H1 (cell line): ENCODE results near the gene GXYLT2. TPM values are rescaled to one million over a fixed set of nuclear protein-coding genes. Genes with fewer than 3 reads are reported as not detected.

Experiments
- CTCF ChIA-PET: fragments of 300-600 bp; sonication (Branson Sonifier 250); formaldehyde crosslinking; loops from one replicate; lab custom pipeline; 2021; ENCODE audit not compliant: partially characterized antibody; lab: Charles Lee
- POLR2A ChIA-PET: fragments of 300-600 bp; sonication (Branson Sonifier 250); formaldehyde crosslinking; loops from one replicate; lab custom pipeline; 2021; ENCODE audit warnings: inconsistent platforms; ENCODE audit not compliant: partially characterized antibody; lab: Charles Lee
- DNase-seq, 2 experiments: peaks; one replicate each; pipeline versions ENCODE4 v3.0.0 to v3.0.0-alpha.2; 2010 to 2022; ENCODE audit warnings: low spot score in 2 of 2, low read depth in 1 of 2, mixed read lengths in 1 of 2
- FAIRE-seq: peaks from 2 replicates; lab custom pipeline; 2011; peaks lifted over from hg19 to GRCh38; lab: Jason Lieb, UNC
- H2AFZ ChIP-seq: 2 replicates; pipeline ENCODE4 v1.8.1; 2012; ENCODE audit warnings: low read length, inconsistent platforms
- H2AK5ac ChIP-seq: 2 replicates; pipeline ENCODE4 v1.6.1; 2013; ENCODE audit warnings: low read depth, low read length
- H2BK120ac ChIP-seq: replicated peaks from 2 replicates; pipeline ENCODE3; 2013; ENCODE audit warnings: low read depth, low read length, inconsistent platforms
- H2BK12ac ChIP-seq: 2 replicates; pipeline ENCODE4 v1.6.1; 2013; ENCODE audit warnings: low read depth, low read length
- H2BK15ac ChIP-seq: 2 replicates; pipeline ENCODE4 v1.6.1; 2013; ENCODE audit warnings: low read length
- H2BK20ac ChIP-seq: 2 replicates; pipeline ENCODE4 v1.6.1; 2013; ENCODE audit warnings: low read length
- H2BK5ac ChIP-seq: 2 replicates; pipeline ENCODE4 v1.6.1; 2013; ENCODE audit warnings: low read depth, low read length
- H3K14ac ChIP-seq: 2 replicates; pipeline ENCODE4 v1.6.1; 2013; ENCODE audit warnings: inconsistent platforms; ENCODE audit not compliant: insufficient read length
- H3K18ac ChIP-seq: 2 replicates; pipeline ENCODE4 v1.6.1; 2013; ENCODE audit warnings: low read length; ENCODE audit errors: extremely low read depth
- H3K23ac ChIP-seq: 2 replicates; pipeline ENCODE4 v1.6.1; 2013; ENCODE audit warnings: inconsistent platforms; ENCODE audit not compliant: insufficient read length
- H3K23me2 ChIP-seq: 2 replicates; pipeline ENCODE4 v1.6.1; 2013; ENCODE audit warnings: low read depth, low read length
- H3K27ac ChIP-seq: 2 replicates; pipeline ENCODE4 v1.6.1; 2011; ENCODE audit warnings: low read depth, low read length, inconsistent platforms
- H3K27me3 ChIP-seq, 4 experiments: replicated peaks in 1 of 4; 1 replicate in 1 of 4; 2 replicates in 3 of 4; pipeline versions ENCODE4 v1.6.1 to v1.8.1; 2011 to 2013; ENCODE audit warnings: low read length in 3 of 4, mild to moderate bottlenecking in 3 of 4, inconsistent platforms in 2 of 4, mixed read lengths in 2 of 4, moderate library complexity in 1 of 4; ENCODE audit not compliant: control insufficient read depth in 3 of 4, insufficient read depth in 3 of 4; ENCODE audit errors: extremely low read depth in 1 of 4
- H3K36me3 ChIP-seq, 4 experiments: 2 replicates each; pipeline versions ENCODE4 v1.6.1 to v1.8.1; 2011 to 2013; ENCODE audit warnings: mild to moderate bottlenecking in 4 of 4, low read length in 3 of 4, moderate library complexity in 2 of 4, control low read depth in 1 of 4, inconsistent platforms in 1 of 4; ENCODE audit not compliant: insufficient read depth in 4 of 4, control insufficient read depth in 2 of 4
- H3K4ac ChIP-seq: replicated peaks from 2 replicates; pipeline ENCODE3; 2013; ENCODE audit warnings: low read length, low read depth, mixed read lengths, inconsistent platforms; ENCODE audit not compliant: insufficient read length
- H3K4me1 ChIP-seq, 4 experiments: replicated peaks in 1 of 4; 1 replicate in 1 of 4; 2 replicates in 3 of 4; pipeline versions ENCODE4 v1.6.1 to v1.8.1; 2011 to 2013; ENCODE audit warnings: low read length in 3 of 4, inconsistent platforms in 2 of 4, mixed read lengths in 1 of 4; ENCODE audit not compliant: insufficient read depth in 4 of 4, control insufficient read depth in 3 of 4
- H3K4me2 ChIP-seq, 2 experiments: 2 replicates each; pipeline versions ENCODE4 v1.6.1 to v1.8.1; 2011 to 2013; ENCODE audit warnings: low read depth in 2 of 2, low read length in 2 of 2, control low read depth in 1 of 2, inconsistent platforms in 1 of 2, mild to moderate bottlenecking in 1 of 2; ENCODE audit not compliant: insufficient read depth in 1 of 2
- H3K4me3 ChIP-seq, 4 experiments: fragments of 200-600, 300-600 bp in 1 of 4; sonication (generic), shearing (Covaris generic), sonication (Bioruptor Twin) in 1 of 4; 2 replicates each; pipeline versions ENCODE4 v1.5.1 to v1.8.1; 2011 to 2016; ENCODE audit warnings: low read length in 4 of 4, low read depth in 3 of 4, control low read depth in 2 of 4, inconsistent platforms in 2 of 4, mild to moderate bottlenecking in 2 of 4, mixed read lengths in 1 of 4, moderate library complexity in 1 of 4; ENCODE audit not compliant: insufficient read depth in 2 of 4; ENCODE audit errors: extremely low read depth in 1 of 4
- H3K56ac ChIP-seq: replicated peaks from 2 replicates; pipeline ENCODE3; 2013; ENCODE audit warnings: low read depth, mild to moderate bottlenecking, mixed read lengths, low read length, inconsistent platforms; ENCODE audit not compliant: insufficient read length
- H3K79me1 ChIP-seq: 2 replicates; pipeline ENCODE4 v1.6.1; 2013; ENCODE audit warnings: low read depth, low read length, control low read depth
- H3K79me2 ChIP-seq, 2 experiments: 2 replicates each; pipeline versions ENCODE4 v1.6.1 to v1.8.1; 2012 to 2013; ENCODE audit warnings: low read length in 2 of 2, mild to moderate bottlenecking in 2 of 2, inconsistent platforms in 1 of 2; ENCODE audit not compliant: insufficient read depth in 2 of 2, control insufficient read depth in 1 of 2
- H3K9ac ChIP-seq, 4 experiments: replicated peaks in 1 of 4; 1 replicate in 1 of 4; 2 replicates in 3 of 4; pipeline versions ENCODE4 v1.6.1 to v1.8.1; 2011 to 2013; ENCODE audit warnings: low read depth in 3 of 4, low read length in 3 of 4, control low read depth in 2 of 4, mild to moderate bottlenecking in 2 of 4, moderate library complexity in 2 of 4, inconsistent platforms in 1 of 4; ENCODE audit errors: extremely low read depth in 1 of 4
- H3K9me3 ChIP-seq, 2 experiments: 2 replicates each; pipeline versions ENCODE4 v1.6.1 to v1.8.1; 2012 to 2013; ENCODE audit warnings: mild to moderate bottlenecking in 2 of 2, moderate library complexity in 2 of 2, control low read depth in 1 of 2, inconsistent platforms in 1 of 2, low read depth in 1 of 2, low read length in 1 of 2, mixed read lengths in 1 of 2; ENCODE audit not compliant: insufficient read depth in 2 of 2
- H4K20me1 ChIP-seq, 2 experiments: replicated peaks in 1 of 2; 2 replicates each; pipeline versions ENCODE3 to v1.8.1; 2011 to 2013; ENCODE audit warnings: inconsistent platforms in 2 of 2, low read length in 2 of 2, mild to moderate bottlenecking in 1 of 2; ENCODE audit not compliant: insufficient read depth in 2 of 2, control insufficient read depth in 1 of 2
- H4K5ac ChIP-seq: 2 replicates; pipeline ENCODE4 v1.6.1; 2013; ENCODE audit warnings: low read length, low read depth, mixed read lengths, inconsistent platforms; ENCODE audit not compliant: insufficient read length
- H4K8ac ChIP-seq: 2 replicates; pipeline ENCODE4 v1.8.0; 2013; ENCODE audit warnings: mild to moderate bottlenecking, moderate library complexity, low read length, inconsistent platforms; ENCODE audit not compliant: insufficient read depth; ENCODE audit errors: extremely low read depth
- H4K91ac ChIP-seq: replicated peaks from 2 replicates; pipeline ENCODE3; 2013; ENCODE audit warnings: low read length, mixed read lengths, inconsistent platforms; ENCODE audit not compliant: insufficient read length
- FOSL1 ChIP-seq: IDR thresholded peaks from 2 replicates; pipeline ENCODE4 v1.6.1; 2011; ENCODE audit warnings: mild to moderate bottlenecking, low read depth, low read length, moderate library complexity; ENCODE audit not compliant: insufficient read depth
- POU5F1 ChIP-seq: IDR thresholded peaks from 2 replicates; pipeline ENCODE4 v1.6.1; 2011; ENCODE audit warnings: low read depth, mild to moderate bottlenecking, low read length, moderate library complexity
- RAD21 ChIP-seq, 2 experiments: IDR thresholded peaks in 1 of 2; conservative IDR thresholded peaks in 1 of 2; 2 replicates each; pipeline ENCODE4 v1.6.1; 2011; ENCODE audit warnings: low read depth in 2 of 2, low read length in 2 of 2, improper control_type of control experiment in 1 of 2, inconsistent platforms in 1 of 2, mild to moderate bottlenecking in 1 of 2, moderate library complexity in 1 of 2
- SP1 ChIP-seq: IDR thresholded peaks from 2 replicates; pipeline ENCODE4 v1.6.1; 2011; ENCODE audit warnings: low read depth, low read length
- WGBS, 2 experiments: shearing (Covaris generic) in 1 of 2; methylation state at CpG; one replicate each; pipeline versions ENCODE4 v1.1.6 to v1.1.7; 2013 to 2015; ENCODE audit warnings: low lambda C conversion rate in 2 of 2, mixed read lengths in 2 of 2, inconsistent platforms in 1 of 2, low coverage in 1 of 2, missing lambda C conversion rate in 1 of 2; ENCODE audit not compliant: insufficient replicate concordance in 2 of 2, insufficient coverage in 1 of 2, insufficient read length in 1 of 2; ENCODE audit errors: extremely low coverage in 1 of 2, missing lambda C conversion rate in 1 of 2; 5-methylcytosine and 5-hydroxymethylcytosine counted together
- polyA plus RNA-seq, 7 experiments: library from polyadenylated mRNA; depleted of rRNA in 3 of 7; stranded (reverse) in 5 of 7; unstranded in 2 of 7; fragments of >200 nt in 5 of 7; fragments of 200-250 nt in 2 of 7; gene quantifications; 1 replicate in 5 of 7; 2 replicates in 1 of 7; 4 replicates in 1 of 7; pipeline versions ENCODE4 v1.2.1 to v1.2.3, GENCODE V29; 2011 to 2013; ENCODE audit warnings: missing spikeins in 2 of 7, mixed read lengths in 2 of 7
- total RNA-seq: library from RNA; stranded (reverse); fragmentation: NEBNext Ultra II Directional; extraction: Animal tissue kit (Norgen Biotek cat#: 25700); gene quantifications from 2 replicates; pipeline ENCODE4 v1.2.1, GENCODE V29; 2021

GXYLT2 gene
- total and polyA plus RNA-seq, 2 of the 8 experiments (the other 6 are each of a cell fraction or from before 2014, with no cell fraction given) = 1.8 to 5.6 TPM

- peak overlapping the region; percentile 40; the same call in 1 of the 2 replicates for H3K27ac ChIP-seq
- H3K9me3 ChIP-seq = no peaks in the 10 kb centered on the region
- no peak for DNase-seq
- no peaks in the 10 kb centered on the region for H3K23me2 ChIP-seq
- no peak overlapping the region for H3K4me3 ChIP-seq
- H2AFZ ChIP-seq = 0 out of 2 replicates have a peak overlapping the region, but pooled peaks have one; percentile 3
- H3K4me1 ChIP-seq = no peaks in the 10 kb centered on the region; a peak in 1 of 7 replicates
- no peak overlapping the region for H3K56ac ChIP-seq
- no peaks in the 10 kb centered on the region for H3K79me2 ChIP-seq
- no peak overlapping the region for H3K14ac ChIP-seq
- CTCF ChIA-PET = interaction anchor here (1.4 kb wide), 1 partner anchor 9 kb away, joined by 3 read pairs; no protein-coding TSS in a partner anchor
- no peak for TF ChIP-seq POU5F1
- TF ChIP-seq RAD21 (IDR thresholded peaks at IDR 0.05 in 1 of 2, conservative IDR thresholded peaks at IDR 0.05 in 1 of 2; ENCODE audit: low read depth in 2 of 2, low read length in 2 of 2) = 0 out of 4 replicates have a peak, but pooled peaks of 1 of the 2 experiments have one; percentile 2
- TF ChIP-seq FOSL1 = no peak
- TF ChIP-seq SP1 = 0 out of 2 replicates have a peak, but pooled peaks have one; percentile 34
- no peak overlapping the region for H4K91ac ChIP-seq
- no peak overlapping the region for H3K4ac ChIP-seq
- H2BK5ac ChIP-seq = no peak overlapping the region
- no peak overlapping the region for H2BK12ac ChIP-seq
- no peak overlapping the region for H3K23ac ChIP-seq
- no peak overlapping the region for H3K18ac ChIP-seq
- no peaks in the 10 kb centered on the region for H3K27me3 ChIP-seq
- no peak overlapping the region for H4K5ac ChIP-seq
- no peak overlapping the region for H2AK5ac ChIP-seq
- no peak for FAIRE-seq
- H2BK120ac ChIP-seq = no peak overlapping the region
- H2BK15ac ChIP-seq = no peak overlapping the region
- H4K8ac ChIP-seq = 0 out of 2 replicates have a peak overlapping the region, but pooled peaks have one; percentile 22
- no peaks in the 10 kb centered on the region; a peak in 1 of 8 replicates for H3K36me3 ChIP-seq
- H3K4me2 ChIP-seq = no peak overlapping the region; a peak in 1 of 4 replicates
- H4K20me1 ChIP-seq = no peaks in the 10 kb centered on the region
- 74% methylated on average over 7 of the region's 7 CpGs; no CpG with 5 or more reads in 1 of the 2 experiments for WGBS, 2 experiments
- no peaks in the 10 kb centered on the region for H3K79me1 ChIP-seq
- POLR2A ChIA-PET = interaction anchor here (1.2 kb wide), 1 partner anchor 23 kb away, joined by 5 read pairs; the partner anchor contains the start of gene PPP4R2
- no peak overlapping the region for H3K9ac ChIP-seq
- no peak overlapping the region for H2BK20ac ChIP-seq
These were observed 85.3 kb downstream of the GXYLT2 start for GRCh38 chr3:72973031-72973723.
